ENCODE measurements around the gene GALNT14.

DNA sequence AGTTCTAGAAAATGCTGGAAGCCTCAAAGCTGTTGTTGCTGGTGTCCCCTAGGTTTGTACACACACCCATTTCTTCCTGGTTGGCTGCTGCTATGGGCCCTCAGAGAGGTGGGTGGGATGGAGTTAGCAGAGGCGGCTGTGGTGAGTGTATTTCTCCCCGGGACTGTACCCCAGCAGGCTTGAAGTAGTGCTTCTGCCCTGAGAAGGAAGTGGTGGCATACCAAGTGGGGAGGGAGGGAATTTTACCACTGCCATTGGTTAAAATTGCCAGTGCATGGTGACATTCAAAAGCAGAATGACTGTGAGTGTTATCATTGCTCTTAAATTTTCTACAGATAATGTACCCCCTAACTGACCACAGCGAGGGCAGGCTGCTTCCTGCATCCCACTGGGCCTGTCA is 205.4 kb downstream of the GALNT14 start:
- TF ChIP-seq CTCF (conservative IDR thresholded peaks at IDR 0.05; ENCODE audit: low read length) (no peak), EZH2phosphoT487 (IDR thresholded peaks at IDR 0.05; ENCODE audit: borderline replicate concordance) (no peak)
